CD4-positive, alpha-beta T cell (primary cell): ENCODE measurements around the gene HTD2. TPM values are rescaled to one million over a fixed set of nuclear protein-coding genes. Genes with fewer than 3 reads are reported as not detected.

Source experiments
- ATAC-seq: fragments of 200-7000 bp; cut with Tn5 transposase; one replicate; pipeline ENCODE4 v1.10.0; 2022; ENCODE audit warnings: mild to moderate bottlenecking; ENCODE audit not compliant: poor library complexity
- CTCF ChIA-PET: fragments of 350-600 bp; sonication (Branson Sonifier 250); formaldehyde crosslinking; loops from one replicate; lab custom pipeline; 2021; ENCODE audit warnings: antibody characterized with exemption, inconsistent platforms; lab: Charles Lee
- POLR2A ChIA-PET: fragments of 350-600 bp; sonication (Branson Sonifier 250); formaldehyde crosslinking; loops from one replicate; lab custom pipeline; 2021; ENCODE audit warnings: antibody characterized with exemption, inconsistent platforms; lab: Charles Lee
- DNase-seq, 14 experiments: peaks; one replicate each; pipeline ENCODE4 v3.0.0-alpha.2; 2013 to 2020; ENCODE audit warnings: mixed read lengths in 2 of 14
- H3K27ac ChIP-seq, 2 donors: one replicate each; pipeline versions ENCODE4 v1.5.1 to v1.7.0; 2013; ENCODE audit warnings: low read length in 2 of 2, low read depth in 1 of 2, mild to moderate bottlenecking in 1 of 2
- H3K27me3 ChIP-seq, 2 experiments: 1 replicate in 1 of 2; 2 replicates in 1 of 2; pipeline versions ENCODE4 v1.6.1 to v1.7.0; 2013; ENCODE audit warnings: low read length in 2 of 2, control low read depth in 1 of 2, mild to moderate bottlenecking in 1 of 2, moderate library complexity in 1 of 2; ENCODE audit not compliant: insufficient read depth in 2 of 2, control insufficient read depth in 1 of 2
- H3K36me3 ChIP-seq: one replicate; pipeline ENCODE4 v1.6.1; 2013; ENCODE audit warnings: low read length, control low read depth; ENCODE audit not compliant: insufficient read depth
- H3K4me1 ChIP-seq: one replicate; pipeline ENCODE4 v1.6.1; 2013; ENCODE audit warnings: low read length, control low read depth; ENCODE audit not compliant: insufficient read depth
- H3K4me3 ChIP-seq: one replicate; pipeline ENCODE4 v1.5.1; 2013; ENCODE audit warnings: mild to moderate bottlenecking, low read length, moderate library complexity
- H3K9me3 ChIP-seq, 2 experiments: 1 replicate in 1 of 2; 2 replicates in 1 of 2; pipeline versions ENCODE4 v1.6.1 to v1.7.0; 2013; ENCODE audit warnings: low read length in 2 of 2, mild to moderate bottlenecking in 2 of 2, control low read depth in 1 of 2, moderate library complexity in 1 of 2; ENCODE audit not compliant: control insufficient read depth in 1 of 2, insufficient read depth in 1 of 2
- H3K27ac Mint-ChIP-seq: one replicate; pipeline ENCODE4 v1.8.0; 2020; ENCODE audit warnings: mixed read lengths
- H3K27me3 Mint-ChIP-seq: one replicate; pipeline ENCODE4 v1.8.0; 2021; ENCODE audit warnings: mixed read lengths
- H3K36me3 Mint-ChIP-seq: one replicate; pipeline ENCODE4 v1.8.0; 2021; ENCODE audit warnings: low read depth, mixed read lengths
- H3K4me1 Mint-ChIP-seq: one replicate; pipeline ENCODE4 v1.8.0; 2021; ENCODE audit warnings: low read depth, mixed read lengths
- H3K4me3 Mint-ChIP-seq: one replicate; pipeline ENCODE4 v1.8.0; 2020; ENCODE audit warnings: mild to moderate bottlenecking, mixed read lengths
- H3K9me3 Mint-ChIP-seq: one replicate; pipeline ENCODE4 v1.8.0; 2020; ENCODE audit warnings: mixed read lengths
- intact Hi-C, 2 experiments: fragments of 100-400 bp; cut with DNase I in 1 of 2; cut with micrococcal nuclease in 1 of 2; formaldehyde crosslinking; loops; one replicate each; pipeline versions ENCODE4 v1.15.1 to v1.9.0; 2023 to 2025; cut with DNase I, micrococcal nuclease
- total RNA-seq, 174 experiments: library from RNA in 2 of 174; stranded (reverse) in 2 of 174; gene quantifications; one replicate each; pipeline ENCODE4 v1.2.3 and lab custom pipeline; 2021 to 2026
- TF ChIP-seq, protein P1 (sequence below): fragments of 200-600 bp; IDR thresholded peaks from one replicate; pipeline ENCODE4 v1.8.0; 2022; ENCODE audit warnings: antibody characterized with exemption, mild to moderate bottlenecking

HTD2 gene
- total RNA-seq, 2 experiments from 2014 or later, result 7.2 to 7.3 TPM

GRCh38 chr3:58322793-58323192 lies 16.5 kb downstream of the HTD2 start:
- Mint-ChIP-seq H3K4me1 (peaks cover 17% of the 10 kb centered on the region), H3K36me3 (peaks cover 25% of the 10 kb centered on the region), H3K4me3 (no peak overlapping the region), H3K27ac (no peak overlapping the region), H3K27me3 (no peaks in the 10 kb centered on the region), H3K9me3 (no peaks in the 10 kb centered on the region)
- TF ChIP-seq, protein P1, sequence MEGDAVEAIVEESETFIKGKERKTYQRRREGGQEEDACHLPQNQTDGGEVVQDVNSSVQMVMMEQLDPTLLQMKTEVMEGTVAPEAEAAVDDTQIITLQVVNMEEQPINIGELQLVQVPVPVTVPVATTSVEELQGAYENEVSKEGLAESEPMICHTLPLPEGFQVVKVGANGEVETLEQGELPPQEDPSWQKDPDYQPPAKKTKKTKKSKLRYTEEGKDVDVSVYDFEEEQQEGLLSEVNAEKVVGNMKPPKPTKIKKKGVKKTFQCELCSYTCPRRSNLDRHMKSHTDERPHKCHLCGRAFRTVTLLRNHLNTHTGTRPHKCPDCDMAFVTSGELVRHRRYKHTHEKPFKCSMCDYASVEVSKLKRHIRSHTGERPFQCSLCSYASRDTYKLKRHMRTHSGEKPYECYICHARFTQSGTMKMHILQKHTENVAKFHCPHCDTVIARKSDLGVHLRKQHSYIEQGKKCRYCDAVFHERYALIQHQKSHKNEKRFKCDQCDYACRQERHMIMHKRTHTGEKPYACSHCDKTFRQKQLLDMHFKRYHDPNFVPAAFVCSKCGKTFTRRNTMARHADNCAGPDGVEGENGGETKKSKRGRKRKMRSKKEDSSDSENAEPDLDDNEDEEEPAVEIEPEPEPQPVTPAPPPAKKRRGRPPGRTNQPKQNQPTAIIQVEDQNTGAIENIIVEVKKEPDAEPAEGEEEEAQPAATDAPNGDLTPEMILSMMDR, result no peak
- peaks cover 17% of the 10 kb centered on the region for H3K36me3 ChIP-seq
- H3K9me3 ChIP-seq, result no peaks in the 10 kb centered on the region
- ChIA-PET CTCF (no interaction called here), POLR2A (interaction anchor here (0.9 kb wide), 1 partner anchor 52 kb away, joined by 3 read pairs; no protein-coding TSS in a partner anchor)
- no peak overlapping the region for H3K27ac ChIP-seq
- H3K4me1 ChIP-seq, result peaks cover 9% of the 10 kb centered on the region
- no peak for DNase-seq
- no peak for ATAC-seq
- no peaks in the 10 kb centered on the region for H3K27me3 ChIP-seq
- no peak overlapping the region for H3K4me3 ChIP-seq
- intact Hi-C loops, result loop anchor here (5.0 kb wide), 1 partner anchor 310 kb away; no protein-coding TSS in a partner anchor

GRCh38 chr3:58323529-58324390 lies 17.4 kb downstream of the HTD2 start:
- TF ChIP-seq, protein P1, result no peak
- Mint-ChIP-seq H3K27me3 (no peaks in the 10 kb centered on the region), H3K27ac (peak overlapping the region; percentile 81), H3K36me3 (peaks cover 16% of the 10 kb centered on the region), H3K9me3 (no peaks in the 10 kb centered on the region), H3K4me3 (no peak overlapping the region), H3K4me1 (peaks cover 17% of the 10 kb centered on the region)
- ChIA-PET CTCF (interaction anchor here (1.3 kb wide), 1 partner anchor 18 kb away, joined by 5 read pairs; the partner anchor contains the start of genes HTD2 and RPP14), POLR2A (interaction anchor here (1.0 kb wide), 1 partner anchor 9 kb away, joined by 3 read pairs; the partner anchor contains the start of gene PXK)
- peaks cover 8% of the 10 kb centered on the region for H3K36me3 ChIP-seq
- no peaks in the 10 kb centered on the region for H3K27me3 ChIP-seq
- H3K4me3 ChIP-seq, result no peak overlapping the region
- DNase-seq (no peak), ATAC-seq (no peak)
- H3K27ac ChIP-seq, result no peak overlapping the region
- intact Hi-C loops, result loop anchor here (5.0 kb wide), 1 partner anchor 309 kb away; no protein-coding TSS in a partner anchor
- peaks cover 9% of the 10 kb centered on the region for H3K4me1 ChIP-seq
- H3K9me3 ChIP-seq, result no peaks in the 10 kb centered on the region

DNA sequence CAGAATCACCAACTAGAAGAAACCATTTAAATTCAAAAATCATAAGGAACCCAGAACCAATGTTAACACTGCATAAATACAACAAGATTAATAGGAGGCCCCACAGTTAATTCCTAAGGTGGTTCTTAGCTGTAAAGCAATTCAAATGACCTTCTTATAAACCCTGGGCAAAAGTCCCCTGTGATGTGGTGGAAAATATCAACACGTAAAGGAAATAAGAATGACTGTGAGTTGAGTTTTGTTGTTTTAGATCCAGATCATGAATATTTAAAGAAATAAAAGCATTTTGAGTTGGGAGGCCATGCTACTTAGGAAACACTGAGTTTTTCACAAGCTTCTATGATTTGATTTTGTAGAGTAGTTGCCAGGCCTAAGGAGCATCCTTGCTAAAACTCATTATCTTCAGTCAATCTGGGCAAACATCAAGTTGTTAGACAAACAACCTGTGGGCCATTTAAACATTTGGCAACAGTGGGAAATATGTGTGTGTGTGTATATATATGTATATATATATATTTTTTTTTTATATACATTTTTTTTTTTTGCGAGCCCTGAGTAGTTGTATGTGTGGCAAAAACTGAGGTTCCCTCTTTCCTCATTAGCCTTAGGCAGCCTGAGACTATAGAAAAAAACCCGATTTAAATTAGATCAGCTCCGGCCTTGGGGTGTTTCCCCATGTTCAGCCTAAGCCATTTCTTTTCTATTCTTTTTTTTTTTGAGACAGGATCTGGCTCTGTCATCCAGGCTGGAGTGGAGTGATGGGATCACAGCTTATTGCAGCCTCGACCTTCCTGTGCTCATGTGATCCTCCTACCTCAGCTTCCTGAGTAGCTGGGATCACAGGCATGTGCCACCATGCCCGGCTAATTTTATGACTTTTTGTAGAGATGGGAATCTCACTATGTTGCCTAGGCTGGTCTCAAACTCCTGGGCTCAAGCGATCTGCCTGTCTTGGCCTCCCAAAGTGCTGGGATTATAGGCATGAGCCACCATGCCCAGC lies 18.4 kb downstream of the HTD2 start:
- TF ChIP-seq, protein P1, result no peak
- CTCF ChIA-PET, result interaction anchor here (0.6 to 1.3 kb wide), 3 partner anchors 19 to 340 kb away, joined by 3 to 5 read pairs (median 5); partner anchors contain the start of genes HTD2, KCTD6 and RPP14

More for the DNA sequence above, 18.4 kb downstream of the HTD2 start:
- POLR2A ChIA-PET, result interaction anchor here (0.8 to 1.0 kb wide), 2 partner anchors 8 to 18 kb away, joined by 3 read pairs; partner anchors contain the start of genes HTD2 and PXK
- Mint-ChIP-seq H3K27me3 (no peaks in the 10 kb centered on the region), H3K9me3 (no peaks in the 10 kb centered on the region), H3K4me1 (peaks cover 14% of the 10 kb centered on the region), H3K36me3 (peaks cover 10% of the 10 kb centered on the region), H3K4me3 (no peak overlapping the region), H3K27ac (peak overlapping the region; percentile 81)
- intact Hi-C loops, result loop anchor here (5.0 kb wide), 1 partner anchor 308 kb away; no protein-coding TSS in a partner anchor
- Histone ChIP-seq H3K9me3 (no peaks in the 10 kb centered on the region), H3K36me3 (peaks cover 3% of the 10 kb centered on the region), H3K27me3 (no peaks in the 10 kb centered on the region), H3K4me1 (peaks cover 9% of the 10 kb centered on the region), H3K27ac (no peak overlapping the region), H3K4me3 (no peak overlapping the region)
- ATAC-seq (peak; percentile 63), DNase-seq (peak in 3 of 14 experiments; percentile 22 to 31 (median 22))
